Keratinocyte (primary cell): ENCODE data around the gene OLIG2. TPM values are rescaled to one million over a fixed set of nuclear protein-coding genes. Genes with fewer than 3 reads are reported as not detected.

Source experiments
- DNase-seq: peaks from one replicate; pipeline ENCODE4 v3.0.0-alpha.2; 2011; ENCODE audit warnings: low read depth, missing footprints, low spot score
- FAIRE-seq: peaks from 2 replicates; lab custom pipeline; 2011; peaks lifted over from hg19 to GRCh38; lab: Jason Lieb, UNC
- H2AFZ ChIP-seq: 2 replicates; pipeline ENCODE4 v1.6.0; 2012; ENCODE audit warnings: low read length, control low read depth, inconsistent platforms; ENCODE audit not compliant: control insufficient read depth
- H3K27ac ChIP-seq: 2 replicates; pipeline ENCODE4 v1.5.1; 2011; ENCODE audit warnings: low read length; ENCODE audit not compliant: control insufficient read depth, insufficient read depth
- H3K27me3 ChIP-seq: 3 replicates; pipeline ENCODE4 v1.6.0; 2011; ENCODE audit warnings: low read length; ENCODE audit not compliant: control insufficient read depth, insufficient read depth; ENCODE audit errors: extremely low read depth
- H3K36me3 ChIP-seq, 2 experiments: 2 replicates in 1 of 2; 3 replicates in 1 of 2; pipeline ENCODE4 v1.5.1; 2011; ENCODE audit warnings: low read length in 2 of 2, mild to moderate bottlenecking in 1 of 2; ENCODE audit not compliant: control insufficient read depth in 2 of 2, insufficient read depth in 2 of 2; ENCODE audit errors: extremely low read depth in 1 of 2
- H3K4me1 ChIP-seq: 3 replicates; pipeline ENCODE4 v1.5.1; 2011; ENCODE audit warnings: low read length; ENCODE audit not compliant: control insufficient read depth, insufficient read depth; ENCODE audit errors: extremely low read depth
- H3K4me2 ChIP-seq: 3 replicates; pipeline ENCODE4 v1.6.0; 2011; ENCODE audit warnings: low read depth, low read length; ENCODE audit not compliant: control insufficient read depth, insufficient read depth; ENCODE audit errors: extremely low read depth
- H3K4me3 ChIP-seq, 3 experiments: fragments of 200-600 bp in 1 of 3; sonication (generic) in 1 of 3; 2 replicates in 2 of 3; 3 replicates in 1 of 3; pipeline ENCODE4 v1.5.1; 2011 to 2016; ENCODE audit warnings: low read length in 3 of 3, mild to moderate bottlenecking in 3 of 3, control low read depth in 2 of 3, inconsistent platforms in 1 of 3, low read depth in 1 of 3, mixed read lengths in 1 of 3, mixed run types in 1 of 3, moderate library complexity in 1 of 3; ENCODE audit not compliant: control insufficient read depth in 2 of 3, insufficient read depth in 2 of 3; ENCODE audit errors: extremely low read depth in 1 of 3
- H3K79me2 ChIP-seq: 2 replicates; pipeline ENCODE4 v1.6.0; 2012; ENCODE audit warnings: low read length; ENCODE audit not compliant: control insufficient read depth, insufficient read depth
- H3K9ac ChIP-seq: 3 replicates; pipeline ENCODE4 v1.6.0; 2011; ENCODE audit warnings: low read length; ENCODE audit not compliant: control insufficient read depth, insufficient read depth; ENCODE audit errors: extremely low read depth
- H3K9me1 ChIP-seq: 3 replicates; pipeline ENCODE4 v1.6.0; 2011; ENCODE audit warnings: low read length; ENCODE audit not compliant: control insufficient read depth, insufficient read depth; ENCODE audit errors: extremely low read depth
- H3K9me3 ChIP-seq: 2 replicates; pipeline ENCODE4 v1.5.1; 2012; ENCODE audit warnings: low read depth, low read length; ENCODE audit not compliant: control insufficient read depth
- H4K20me1 ChIP-seq: 3 replicates; pipeline ENCODE4 v1.6.0; 2011; ENCODE audit warnings: low read length; ENCODE audit not compliant: control insufficient read depth, insufficient read depth; ENCODE audit errors: extremely low read depth
- EZH2 ChIP-seq: IDR thresholded peaks from one replicate; pipeline ENCODE4 v1.6.1; 2012; ENCODE audit warnings: inconsistent platforms, mild to moderate bottlenecking, low read length, moderate library complexity
- dilution Hi-C: fragments of 300-500 bp; cut with MboI; formaldehyde crosslinking; loops from one replicate; pipeline ENCODE4 v1.7.0; 2020; ENCODE audit warnings: low sequenced_read_pairs; ENCODE audit not compliant: extremely low pct_ligation_motif_present
- polyA plus RNA-seq, 5 experiments: library from polyadenylated mRNA; depleted of rRNA in 3 of 5; stranded (reverse) in 3 of 5; stranded (forward) in 1 of 5; unstranded in 1 of 5; fragments of >200 nt; gene quantifications; 1 replicate in 1 of 5; 2 replicates in 3 of 5; 3 replicates in 1 of 5; pipeline versions ENCODE4 v1.2.1 to v1.2.3, GENCODE V29; 2011 to 2012; ENCODE audit warnings: missing spikeins in 2 of 5, low read depth in 1 of 5, low replicate concordance in 1 of 5
- TF ChIP-seq, protein P1 (sequence below), 3 experiments: IDR thresholded peaks in 1 of 3; conservative IDR thresholded peaks in 1 of 3; optimal IDR thresholded peaks in 1 of 3; 2 replicates in 2 of 3; 3 replicates in 1 of 3; pipeline versions ENCODE3 to v1.5.1; 2011; ENCODE audit warnings: low read length in 3 of 3, mild to moderate bottlenecking in 3 of 3, moderate library complexity in 2 of 3, control low read depth in 1 of 3, inconsistent platforms in 1 of 3; ENCODE audit not compliant: insufficient read depth in 2 of 3; ENCODE audit errors: extremely low read depth in 1 of 3

Gene OLIG2
- polyA plus RNA-seq, 1 donor (not counting 4 experiments of a cell fraction or from before 2014, with no cell fraction given), result not detected

DNA sequence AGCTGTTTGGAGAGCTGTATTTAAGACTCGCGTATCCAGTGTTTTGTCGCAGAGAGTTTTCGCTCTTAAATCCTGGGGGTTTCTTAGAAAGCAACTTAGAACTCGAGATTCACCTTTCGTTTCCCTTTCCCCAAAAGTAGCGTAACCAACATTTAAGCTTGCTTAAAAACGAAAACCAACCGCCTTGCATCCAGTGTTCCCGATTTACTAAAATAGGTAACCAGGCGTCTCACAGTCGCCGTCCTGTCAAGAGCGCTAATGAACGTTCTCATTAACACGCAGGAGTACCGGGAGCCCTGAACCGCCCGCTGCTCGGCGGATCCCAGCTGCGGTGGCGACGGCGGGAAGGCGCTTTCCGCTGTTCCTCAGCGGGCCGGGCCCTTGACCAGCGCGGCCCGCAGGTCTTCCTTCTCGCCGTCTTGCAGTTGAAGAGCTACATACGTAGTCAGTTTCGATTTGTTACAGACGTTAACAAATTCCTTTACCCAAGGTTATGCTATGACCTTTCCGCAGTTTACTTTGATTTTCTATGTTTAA is 46.1 kb downstream of the OLIG2 start:
- no peaks in the 10 kb centered on the region for H3K79me2 ChIP-seq
- H4K20me1 ChIP-seq, result no peaks in the 10 kb centered on the region
- no peaks in the 10 kb centered on the region for H3K36me3 ChIP-seq
- H3K27ac ChIP-seq, result no peak overlapping the region
- peak overlapping the region in 1 of 3 experiments; percentile 49 for H3K4me3 ChIP-seq
- no peak for DNase-seq
- H3K9me1 ChIP-seq, result no peaks in the 10 kb centered on the region
- no peak overlapping the region for H3K9ac ChIP-seq
- H3K4me2 ChIP-seq, result peak overlapping the region; percentile 50
- H3K27me3 ChIP-seq, result peaks cover 79% of the 10 kb centered on the region
- dilution Hi-C loops, result no loop called here
- peaks cover 5% of the 10 kb centered on the region for H3K4me1 ChIP-seq
- no peaks in the 10 kb centered on the region for H3K9me3 ChIP-seq
- no peak for FAIRE-seq
- TF ChIP-seq, protein P1, sequence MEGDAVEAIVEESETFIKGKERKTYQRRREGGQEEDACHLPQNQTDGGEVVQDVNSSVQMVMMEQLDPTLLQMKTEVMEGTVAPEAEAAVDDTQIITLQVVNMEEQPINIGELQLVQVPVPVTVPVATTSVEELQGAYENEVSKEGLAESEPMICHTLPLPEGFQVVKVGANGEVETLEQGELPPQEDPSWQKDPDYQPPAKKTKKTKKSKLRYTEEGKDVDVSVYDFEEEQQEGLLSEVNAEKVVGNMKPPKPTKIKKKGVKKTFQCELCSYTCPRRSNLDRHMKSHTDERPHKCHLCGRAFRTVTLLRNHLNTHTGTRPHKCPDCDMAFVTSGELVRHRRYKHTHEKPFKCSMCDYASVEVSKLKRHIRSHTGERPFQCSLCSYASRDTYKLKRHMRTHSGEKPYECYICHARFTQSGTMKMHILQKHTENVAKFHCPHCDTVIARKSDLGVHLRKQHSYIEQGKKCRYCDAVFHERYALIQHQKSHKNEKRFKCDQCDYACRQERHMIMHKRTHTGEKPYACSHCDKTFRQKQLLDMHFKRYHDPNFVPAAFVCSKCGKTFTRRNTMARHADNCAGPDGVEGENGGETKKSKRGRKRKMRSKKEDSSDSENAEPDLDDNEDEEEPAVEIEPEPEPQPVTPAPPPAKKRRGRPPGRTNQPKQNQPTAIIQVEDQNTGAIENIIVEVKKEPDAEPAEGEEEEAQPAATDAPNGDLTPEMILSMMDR (optimal IDR thresholded peaks at IDR 0.05 in 1 of 3, IDR thresholded peaks at IDR 0.05 in 1 of 3, conservative IDR thresholded peaks at IDR 0.05 in 1 of 3; ENCODE audit: extremely low read depth in 1 of 3, insufficient read depth in 2 of 3, low read length in 3 of 3), result no peak
- peak; percentile 94 for TF ChIP-seq EZH2
- no peak overlapping the region for H2AFZ ChIP-seq

DNA sequence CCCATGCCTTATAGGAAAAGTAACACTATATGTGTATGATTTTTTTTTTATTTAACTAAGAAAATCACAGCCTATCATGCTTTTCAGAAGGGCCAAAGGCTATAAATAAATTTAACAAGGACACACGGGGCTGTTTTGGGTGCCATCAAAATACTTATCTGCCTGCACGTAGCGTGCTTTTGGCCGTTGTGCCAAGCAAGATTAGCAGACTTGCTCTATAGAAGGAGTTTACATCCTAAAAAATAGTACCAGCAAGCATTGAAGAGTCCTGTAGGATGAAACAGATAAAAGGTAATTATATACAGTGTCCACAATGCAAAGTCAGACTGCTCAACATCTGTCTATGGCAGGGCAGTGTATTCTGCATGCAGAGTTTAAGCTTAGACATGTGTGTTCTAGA is 47.9 kb downstream of the OLIG2 start:
- TF ChIP-seq, protein P1 (optimal IDR thresholded peaks at IDR 0.05 in 1 of 3, IDR thresholded peaks at IDR 0.05 in 1 of 3, conservative IDR thresholded peaks at IDR 0.05 in 1 of 3; ENCODE audit: extremely low read depth in 1 of 3, insufficient read depth in 2 of 3, low read length in 3 of 3), result no peak
- TF ChIP-seq EZH2, result no peak
- FAIRE-seq (no peak), DNase-seq (no peak)
- Histone ChIP-seq H3K4me3 (no peak overlapping the region), H3K9ac (no peak overlapping the region), H3K27ac (no peak overlapping the region), H3K4me2 (no peak overlapping the region), H3K9me3 (no peaks in the 10 kb centered on the region), H4K20me1 (no peaks in the 10 kb centered on the region), H3K9me1 (no peaks in the 10 kb centered on the region), H3K79me2 (no peaks in the 10 kb centered on the region), H3K4me1 (peaks cover 5% of the 10 kb centered on the region), H3K27me3 (peaks cover 63% of the 10 kb centered on the region), H3K36me3 (no peaks in the 10 kb centered on the region), H2AFZ (no peak overlapping the region)
- dilution Hi-C loops, result no loop called here
